Glomerular endothelial cell (primary cell): ENCODE data around the gene OSBP. TPM values are rescaled to one million over a fixed set of nuclear protein-coding genes. Genes with fewer than 3 reads are reported as not detected.

Experiments used
- DNase-seq: peaks from one replicate; pipeline ENCODE4 v3.0.0-alpha.2; 2011; ENCODE audit warnings: low read depth, low spot score; ENCODE audit errors: extremely low read depth
- total RNA-seq: library from RNA; depleted of rRNA; stranded (reverse); fragments of >200 nt; gene quantifications from 2 replicates; pipeline ENCODE4 v1.2.3, GENCODE V29; 2015

The OSBP gene
- total RNA-seq, 1 donor from 2014 or later: 33.3 TPM

DNA sequence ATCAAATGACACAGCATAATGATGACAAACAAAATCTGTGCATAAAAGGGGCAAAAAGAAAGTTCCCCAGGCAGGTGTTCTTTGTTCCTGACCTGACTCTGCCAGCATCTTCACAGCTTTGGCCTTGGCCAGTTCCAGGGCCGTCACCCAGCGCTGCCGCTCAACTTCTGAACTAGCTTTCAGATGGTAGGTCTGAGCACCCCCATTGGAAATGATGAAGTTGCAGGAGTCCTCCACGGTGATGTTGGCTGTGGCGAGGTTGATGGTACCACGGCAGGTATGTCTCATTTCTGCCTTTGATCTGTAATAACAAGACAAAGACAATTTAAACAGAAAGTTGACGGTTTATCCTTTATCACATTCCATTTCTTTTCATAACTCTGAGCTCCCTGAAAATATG is 5.3 kb downstream of the OSBP start:
- DNase-seq: no peak

DNA sequence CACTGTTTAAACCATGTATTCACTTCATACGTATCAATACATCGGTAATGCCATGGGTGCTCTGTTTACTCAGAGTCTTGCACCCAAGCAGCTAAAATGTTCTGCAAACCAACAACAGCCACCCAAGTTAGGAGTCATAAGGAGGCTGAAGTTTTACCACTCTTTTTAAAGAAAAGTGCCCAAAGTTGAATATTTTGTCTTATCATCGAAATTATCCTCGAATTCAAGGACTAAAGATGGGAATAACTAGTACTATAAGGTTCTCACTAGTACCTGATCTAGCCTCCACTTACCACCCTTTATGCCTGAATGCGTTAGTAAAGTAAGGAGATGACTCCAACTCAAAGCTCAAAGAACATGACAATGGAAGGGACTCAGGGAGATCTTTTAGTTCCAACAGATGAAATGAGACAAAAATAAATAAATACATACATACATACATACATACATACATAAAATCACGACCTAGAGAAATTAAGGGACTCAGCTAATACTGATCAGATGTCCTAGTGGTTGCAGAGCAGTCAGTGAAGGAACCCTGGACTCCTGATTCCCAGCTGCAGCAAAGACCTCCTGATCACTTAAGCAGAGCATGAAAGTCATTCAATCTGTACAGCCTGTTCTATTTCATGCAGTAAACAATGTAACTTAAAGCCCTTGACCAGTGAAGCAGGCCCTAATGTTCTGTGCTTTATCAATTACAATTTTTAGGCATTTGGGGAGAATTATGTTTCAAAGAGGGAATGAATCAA is 7.7 kb downstream of the OSBP start:
- DNase-seq: no peak

GRCh38 chr11:59602432-59602831 is 13.1 kb downstream of the OSBP start:
- no peak for DNase-seq

- no peak for DNase-seq
Measured at GRCh38 chr11:59601788-59602187, 13.8 kb downstream of the OSBP start.

DNA sequence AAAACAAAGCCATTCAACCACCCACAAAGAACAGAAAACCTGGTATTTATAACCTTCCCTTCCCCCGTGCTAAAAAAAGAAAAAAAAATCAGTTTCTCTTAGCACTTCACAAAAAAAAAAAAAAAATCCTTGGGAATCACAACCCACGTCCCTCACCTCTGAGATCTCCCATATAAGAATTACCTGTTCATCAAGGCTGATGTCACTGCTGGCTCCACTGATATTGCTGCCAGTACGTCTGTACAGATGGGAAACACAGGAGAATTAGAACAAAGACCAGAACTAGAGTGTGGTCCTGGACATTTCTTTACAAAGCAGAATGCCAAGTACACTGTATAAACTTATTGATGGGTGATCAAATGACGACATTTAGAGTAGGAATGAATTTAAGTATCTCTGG is 14.9 kb downstream of the OSBP start:
- no peak for DNase-seq

DNA sequence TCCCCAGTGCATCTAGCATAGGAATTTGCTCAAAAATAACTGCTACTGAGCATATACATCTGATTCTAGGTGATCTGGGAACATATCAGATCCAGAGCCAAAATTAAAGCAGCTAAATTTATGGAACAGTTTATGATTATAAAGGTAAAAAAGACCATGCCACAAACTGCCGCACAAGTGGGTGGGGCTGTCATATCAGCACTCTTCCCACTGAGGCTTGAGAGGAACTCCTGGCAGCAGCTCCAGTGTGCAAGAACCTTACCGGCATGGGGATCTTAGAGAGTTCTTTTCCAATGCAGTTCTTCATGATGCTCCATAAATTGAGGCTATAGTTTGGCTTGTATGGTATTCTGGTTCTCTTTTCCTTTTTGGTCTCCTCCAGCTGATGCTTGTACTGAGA is 15.3 kb downstream of the OSBP start:
- no peak for DNase-seq

GRCh38 chr11:59598961-59599360 is 16.6 kb downstream of the OSBP start:
- DNase-seq: no peak

- DNase-seq: no peak
Measured at GRCh38 chr11:59584294-59584693, 31.3 kb downstream of the OSBP start.

DNA sequence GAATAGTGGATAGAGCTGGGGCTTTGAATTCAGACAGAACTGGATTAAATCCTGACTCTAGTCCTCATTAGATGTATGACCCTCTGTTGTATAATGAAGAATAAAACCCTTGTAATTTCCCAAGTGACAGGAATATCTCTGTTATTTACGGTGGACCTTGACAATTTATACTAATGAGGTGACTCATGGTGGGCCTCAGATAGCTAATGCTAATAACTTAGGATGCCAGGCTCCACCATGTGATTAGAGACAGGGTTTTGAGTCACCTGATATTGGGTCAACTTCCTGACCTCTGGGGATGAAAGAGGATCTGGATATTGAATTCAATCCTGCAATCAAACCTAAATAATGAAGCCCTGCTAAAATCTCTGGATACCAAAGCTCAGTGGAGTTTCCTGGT is 33.6 kb downstream of the OSBP start:
- no peak for DNase-seq

- DNase-seq: no peak
Measured at GRCh38 chr11:59578369-59578768, 37.2 kb downstream of the OSBP start.

GRCh38 chr11:59575505-59575904 is 40.1 kb downstream of the OSBP start:
- DNase-seq: no peak

DNA sequence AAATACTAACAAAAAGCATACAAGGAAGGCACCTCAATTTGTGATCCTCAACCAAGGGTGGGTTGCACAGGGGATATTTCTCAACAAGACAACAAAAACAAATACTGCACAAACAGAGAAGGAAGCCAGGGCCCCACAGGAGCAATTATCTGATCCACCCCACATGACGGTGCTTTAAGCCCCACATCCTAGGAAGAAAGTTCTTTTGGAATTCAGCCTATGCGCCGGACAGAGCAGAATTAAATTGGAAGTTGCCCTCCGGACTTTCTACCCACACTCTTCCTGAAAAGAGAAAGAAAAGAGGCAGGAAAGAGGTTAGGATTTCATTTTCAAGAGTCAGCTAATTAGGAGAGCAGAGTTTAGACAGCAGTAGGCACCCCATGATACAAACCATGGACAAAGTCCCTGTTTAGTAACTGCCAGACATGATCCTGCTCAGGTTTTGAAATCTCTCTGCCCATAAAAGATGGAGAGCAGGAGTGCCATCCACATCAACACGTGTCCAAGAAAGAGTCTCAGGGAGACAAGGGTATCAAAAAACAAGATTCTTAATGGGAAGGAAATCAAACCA is 40.6 kb downstream of the OSBP start:
- no peak for DNase-seq

GRCh38 chr11:59574467-59574866 is 41.1 kb downstream of the OSBP start:
- no peak for DNase-seq

DNA sequence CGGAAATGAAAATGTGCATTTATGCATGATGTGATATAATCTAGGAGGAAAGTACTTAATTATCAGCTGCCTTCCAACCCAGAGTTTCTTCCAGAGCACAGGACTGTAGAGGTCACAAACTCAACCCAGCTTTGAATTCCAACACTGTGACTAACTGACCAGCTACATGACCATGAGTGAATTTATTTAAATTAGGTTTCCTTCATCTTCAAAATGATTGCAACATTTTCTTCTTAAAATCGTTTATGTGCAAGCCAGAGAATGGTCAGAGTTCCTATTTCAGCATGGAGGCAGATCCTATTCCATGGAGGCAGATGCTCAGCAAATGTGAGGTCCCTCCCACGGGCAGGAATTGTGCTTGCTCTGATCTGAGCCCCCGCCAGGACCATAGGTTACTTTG is 42.4 kb downstream of the OSBP start:
- no peak for DNase-seq

DNA sequence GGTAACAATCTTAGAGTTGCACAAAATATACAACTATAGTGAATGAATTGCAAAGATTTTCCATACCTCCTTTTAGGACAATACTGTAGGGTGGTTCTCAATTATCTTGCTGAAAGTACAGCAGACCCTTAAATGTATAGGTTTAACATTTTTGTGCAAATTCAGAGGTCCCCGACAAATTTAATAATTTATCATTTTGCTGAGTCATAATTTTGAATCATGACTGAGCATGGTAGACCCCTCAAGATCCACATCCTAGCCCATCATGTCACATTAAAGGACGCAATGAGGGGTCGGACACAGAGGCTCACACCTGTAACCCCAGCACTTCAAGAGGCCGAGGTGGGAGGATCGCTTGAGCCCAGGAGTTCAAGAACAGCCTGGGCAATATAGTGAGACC is 43.5 kb downstream of the OSBP start:
- DNase-seq: no peak

DNA sequence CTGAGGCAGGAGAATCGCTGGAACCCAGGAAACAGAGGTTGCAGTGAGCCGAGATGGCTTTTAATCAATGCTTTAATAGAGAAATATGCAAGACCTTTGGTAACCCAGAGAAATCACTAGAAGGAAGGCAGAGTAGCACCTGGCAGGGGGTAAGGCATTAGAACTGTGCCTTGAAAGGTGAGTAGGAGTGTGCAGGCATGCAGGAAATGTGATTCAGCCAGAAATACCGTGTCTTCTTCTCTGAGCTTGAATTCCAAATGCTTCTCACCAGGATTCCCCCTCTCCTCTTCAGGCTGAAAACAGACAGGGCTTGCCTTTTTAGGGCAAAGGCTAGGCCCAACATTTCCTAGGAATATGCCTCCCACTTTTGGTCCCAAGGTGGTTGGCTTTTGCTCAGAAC is 53.3 kb downstream of the OSBP start:
- DNase-seq: no peak

DNA sequence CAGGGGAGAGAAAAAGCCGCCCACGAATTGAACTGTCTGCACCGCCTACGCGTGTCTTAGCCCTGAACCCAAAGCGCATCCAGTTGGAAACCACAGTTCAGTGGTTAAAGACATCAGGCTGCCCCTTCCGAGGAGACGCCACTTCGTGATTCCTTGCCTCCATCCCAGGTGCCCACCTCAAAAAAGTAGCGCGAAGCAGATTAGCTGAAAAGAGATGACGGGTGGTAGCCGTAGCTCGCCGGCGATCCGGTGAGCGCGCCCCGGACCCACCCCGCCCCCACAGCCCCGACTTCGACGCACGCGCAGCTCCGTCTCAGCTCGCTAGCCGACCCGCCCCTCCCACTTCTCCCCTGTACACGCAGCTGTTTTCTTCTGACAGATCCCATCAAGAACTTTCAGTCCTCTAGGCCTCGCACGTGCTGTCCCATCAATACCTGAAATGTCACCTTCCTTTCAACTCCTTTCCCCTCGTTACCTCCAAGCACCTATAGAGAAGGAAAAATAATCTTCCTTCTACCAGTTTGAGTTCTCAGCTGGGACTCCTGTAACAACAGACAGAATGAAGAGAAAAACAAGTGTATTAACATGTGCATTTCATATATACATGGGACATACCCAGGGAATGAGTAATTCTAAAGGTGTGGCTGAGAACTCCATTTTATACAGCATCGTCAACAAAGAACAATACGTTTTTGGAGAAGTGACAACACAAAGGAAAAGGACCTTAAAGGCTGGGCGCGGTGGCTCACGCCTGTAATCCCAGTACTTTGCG is 54.7 kb downstream of the OSBP start:
- no peak for DNase-seq

- no peak for DNase-seq
Measured at GRCh38 chr11:59560290-59560701, 55.3 kb downstream of the OSBP start.

- DNase-seq: no peak
Measured at GRCh38 chr11:59559886-59560285, 55.7 kb downstream of the OSBP start.

DNA sequence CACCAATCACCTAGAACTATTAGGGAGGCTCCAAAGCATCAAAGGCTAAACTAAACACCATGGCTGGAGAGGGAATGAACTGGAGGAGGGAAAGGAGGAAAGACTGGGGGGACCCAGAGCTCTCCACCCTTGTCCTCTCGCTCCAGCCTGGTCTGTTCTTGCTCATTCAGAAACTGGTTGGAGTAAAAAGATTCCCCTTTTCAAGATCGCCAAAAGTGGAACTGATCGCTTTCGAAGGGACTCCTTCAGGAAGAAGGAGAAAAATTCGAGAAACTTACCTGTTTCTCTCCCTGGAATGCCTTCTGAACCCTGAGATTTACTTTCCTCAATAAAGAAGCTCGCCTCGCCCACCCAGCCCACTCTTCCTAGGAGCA is 57.3 kb downstream of the OSBP start:
- no peak for DNase-seq

DNA sequence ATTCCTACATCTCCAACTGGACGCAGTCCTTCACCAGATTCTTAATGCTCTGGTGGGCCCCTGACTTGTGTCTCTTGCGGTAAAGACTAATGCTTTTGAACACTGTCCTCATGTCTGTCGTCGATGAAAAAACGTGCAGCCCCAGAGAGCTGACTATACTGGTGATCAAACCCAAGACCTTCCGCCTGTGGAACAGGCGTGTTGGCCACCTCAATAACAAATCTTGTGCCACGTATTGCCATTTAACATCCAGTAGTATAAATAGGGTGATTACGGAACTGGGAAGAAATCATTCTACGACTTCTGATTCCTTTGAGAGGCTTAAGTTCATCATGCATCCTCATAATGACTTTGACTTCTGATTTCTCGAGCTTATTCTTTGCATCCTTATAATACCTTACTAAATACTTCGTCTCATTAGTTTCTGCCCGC is 58.6 kb downstream of the OSBP start:
- no peak for DNase-seq
